Activated CD4-positive, alpha-beta T cell treated with anti-CD3 and anti-CD28 coated beads for 48 hours (primary cell): ENCODE measurements around the gene EXOC3.

ENCODE experiments used
- DNase-seq: peaks from one replicate; pipeline ENCODE4 v3.0.0-alpha.2; 2020

EXOC3 gene

DNA sequence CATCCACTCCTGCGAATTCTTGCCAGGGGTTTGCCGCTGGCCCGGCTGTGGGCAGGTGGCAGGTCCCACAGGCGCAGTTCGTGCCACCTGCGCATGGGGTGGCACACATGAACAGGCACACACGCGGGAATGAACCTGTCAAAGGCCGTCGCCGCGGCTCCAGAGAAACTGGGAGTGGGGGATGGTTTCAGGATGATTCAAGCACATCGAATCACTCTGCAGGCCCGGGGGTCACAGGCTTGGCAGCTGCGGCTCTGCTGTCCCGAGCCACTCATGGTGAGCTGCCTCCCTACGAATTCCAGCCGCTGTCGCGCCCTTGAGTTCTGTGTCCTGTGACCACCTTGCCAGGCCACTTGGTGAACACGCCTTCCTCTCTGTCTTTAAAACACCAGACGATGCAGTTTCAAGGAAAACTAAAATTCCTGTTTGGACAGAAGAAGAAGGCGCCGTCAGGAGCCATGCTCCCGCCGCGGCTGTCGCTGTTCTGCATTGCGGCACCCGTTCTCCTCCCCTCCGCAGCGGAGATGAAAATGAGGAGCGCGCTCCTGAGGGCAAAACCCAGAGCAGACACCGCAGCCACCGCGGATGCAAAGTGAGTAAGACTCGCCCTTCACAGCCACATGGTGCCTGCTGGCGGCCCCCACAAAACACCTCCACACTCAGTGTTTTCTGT is 15.4 kb upstream of the EXOC3 start:
- no peak for DNase-seq

DNA sequence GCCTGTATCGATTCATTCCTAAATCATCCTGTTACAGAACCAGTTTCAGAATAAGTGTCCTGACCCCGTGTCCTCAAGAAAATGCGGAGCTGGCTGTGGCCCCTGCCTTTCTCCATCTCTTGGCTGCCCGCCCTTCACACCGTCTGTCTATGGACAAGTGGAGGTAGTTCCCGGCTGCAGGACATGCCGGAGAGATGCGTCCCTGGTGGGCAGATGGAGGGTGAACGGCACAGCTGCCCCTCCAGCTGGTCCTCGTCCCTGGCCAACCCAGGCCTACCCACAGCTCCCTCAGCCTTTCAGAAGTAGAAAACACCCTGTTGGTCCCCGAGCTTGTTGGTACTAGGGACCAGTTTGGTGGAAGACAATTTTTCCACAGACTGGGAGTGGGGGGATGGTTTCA is 14.8 kb upstream of the EXOC3 start:
- DNase-seq, result no peak

DNA sequence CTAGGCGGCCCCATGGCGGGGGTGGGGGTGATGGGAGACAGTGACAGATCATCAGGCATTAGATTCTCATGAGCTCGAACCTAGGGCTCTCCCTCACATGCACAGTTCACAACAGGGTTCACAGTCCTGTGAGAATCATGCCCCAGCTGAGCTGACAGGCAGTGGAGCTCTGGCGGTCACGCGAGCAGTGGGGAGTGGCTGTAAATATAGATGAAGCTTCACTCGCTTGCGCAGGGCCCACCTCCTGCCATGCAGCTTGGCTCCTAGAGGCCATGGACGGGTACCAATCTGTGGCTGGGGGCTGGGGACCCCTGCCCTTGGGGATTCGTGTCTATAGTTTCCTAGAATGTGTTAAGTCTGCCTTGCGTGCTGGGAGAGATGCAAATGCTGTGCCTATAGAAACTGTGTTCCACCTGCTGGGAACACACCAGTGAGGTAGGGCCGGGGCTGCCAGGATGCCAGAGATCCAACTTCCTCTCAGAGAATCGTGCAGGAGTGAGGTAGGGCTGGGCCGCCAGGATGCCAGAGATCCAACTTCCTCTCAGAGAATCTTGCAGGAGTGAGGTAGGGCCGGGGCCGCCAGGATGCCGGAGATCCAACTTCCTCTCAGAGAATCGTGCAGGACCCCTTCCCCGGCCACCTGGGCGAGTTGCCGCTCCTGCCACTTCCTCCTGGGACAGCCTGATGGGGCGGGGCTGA is 14.1 kb upstream of the EXOC3 start:
- no peak for DNase-seq

DNA sequence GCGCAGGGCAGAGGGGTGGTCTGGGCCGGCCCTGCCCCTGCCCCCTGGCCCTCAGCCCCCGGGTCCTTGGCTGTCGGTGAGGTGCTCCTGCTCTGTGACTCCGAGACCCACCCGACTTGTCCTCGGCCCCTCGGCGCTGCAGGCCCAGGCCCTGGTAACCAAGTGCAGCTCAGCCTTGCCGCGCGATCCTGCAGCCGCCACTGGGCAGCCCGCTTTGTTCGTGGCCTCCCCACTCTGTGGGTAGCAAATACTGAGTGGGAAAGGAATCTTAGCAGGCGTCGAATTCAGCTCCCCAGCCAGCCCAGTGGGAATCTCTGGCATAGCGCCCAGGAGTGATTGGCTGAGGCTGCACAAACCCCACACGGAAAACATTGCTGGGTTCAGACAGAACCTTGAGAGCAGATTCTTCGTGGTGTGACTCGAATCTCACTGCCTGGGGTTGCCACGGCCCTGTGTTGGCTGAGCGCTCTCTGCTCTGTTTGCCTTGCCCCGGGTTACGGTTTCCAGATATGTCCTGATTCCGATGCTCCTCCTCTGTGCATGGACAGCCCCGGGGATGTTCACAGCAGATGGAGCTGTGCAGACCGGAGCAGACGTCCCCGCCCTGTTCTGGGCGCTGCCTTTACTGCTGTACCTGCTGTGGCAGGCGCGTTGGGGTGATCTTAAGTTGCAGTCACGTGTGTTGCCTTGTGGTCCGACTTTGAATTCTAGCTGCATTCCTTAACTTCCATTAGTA is 13.4 kb upstream of the EXOC3 start:
- no peak for DNase-seq

- no peak for DNase-seq
Measured at GRCh38 chr5:430214-430925, 12.6 kb upstream of the EXOC3 start.

GRCh38 chr5:431001-431710 is 11.8 kb upstream of the EXOC3 start:
- DNase-seq, result peak; percentile 72

- DNase-seq, result no peak
Measured at GRCh38 chr5:431711-432050, 11.3 kb upstream of the EXOC3 start.

GRCh38 chr5:432201-432927 is 10.6 kb upstream of the EXOC3 start:
- DNase-seq, result no peak

DNA sequence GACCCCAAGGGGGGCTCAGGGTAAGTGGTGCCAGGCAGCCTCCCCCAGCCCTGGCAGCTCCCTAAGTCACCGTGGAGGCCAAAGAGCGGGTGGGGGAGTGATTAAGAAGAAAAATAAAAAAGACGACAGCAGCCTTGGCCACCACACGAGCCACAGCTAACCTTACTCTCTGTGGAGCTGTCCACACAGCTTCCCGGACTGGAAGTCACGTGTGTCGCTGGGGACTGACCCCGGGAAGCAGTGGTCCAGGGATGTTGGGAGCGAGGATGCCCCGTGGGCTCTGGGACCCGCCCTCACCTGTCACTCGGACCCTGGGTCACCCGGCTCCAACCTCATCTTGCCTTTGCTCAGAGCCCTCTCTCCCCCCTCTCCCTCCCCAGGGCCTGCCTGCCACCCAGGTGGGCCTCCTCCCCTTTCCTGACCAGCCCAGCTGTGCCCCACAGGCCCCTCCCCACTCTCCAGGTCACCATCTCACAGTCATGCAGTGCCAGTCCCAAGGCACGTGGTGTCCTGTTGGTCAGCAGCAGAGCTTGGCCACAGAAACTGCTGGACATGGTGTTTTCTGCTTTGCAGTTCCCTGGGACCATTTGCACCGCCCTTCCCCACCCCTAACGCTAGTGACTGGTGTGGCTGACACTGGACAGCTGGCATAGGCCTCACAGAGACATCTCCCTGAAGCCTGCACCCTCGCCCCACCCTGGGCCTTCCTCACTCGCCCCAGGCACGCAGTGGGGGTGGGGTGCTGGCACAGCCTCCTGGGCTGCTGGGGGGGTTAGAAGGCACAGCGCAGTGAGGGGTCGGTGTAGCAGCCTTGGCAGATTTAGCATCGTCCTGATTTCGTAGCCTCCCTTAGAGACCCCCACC is 9.8 kb upstream of the EXOC3 start:
- no peak for DNase-seq

- no peak for DNase-seq
Measured at GRCh38 chr5:433836-434235, 9.1 kb upstream of the EXOC3 start.

GRCh38 chr5:434443-435146 is 8.4 kb upstream of the EXOC3 start:
- DNase-seq, result no peak

DNA sequence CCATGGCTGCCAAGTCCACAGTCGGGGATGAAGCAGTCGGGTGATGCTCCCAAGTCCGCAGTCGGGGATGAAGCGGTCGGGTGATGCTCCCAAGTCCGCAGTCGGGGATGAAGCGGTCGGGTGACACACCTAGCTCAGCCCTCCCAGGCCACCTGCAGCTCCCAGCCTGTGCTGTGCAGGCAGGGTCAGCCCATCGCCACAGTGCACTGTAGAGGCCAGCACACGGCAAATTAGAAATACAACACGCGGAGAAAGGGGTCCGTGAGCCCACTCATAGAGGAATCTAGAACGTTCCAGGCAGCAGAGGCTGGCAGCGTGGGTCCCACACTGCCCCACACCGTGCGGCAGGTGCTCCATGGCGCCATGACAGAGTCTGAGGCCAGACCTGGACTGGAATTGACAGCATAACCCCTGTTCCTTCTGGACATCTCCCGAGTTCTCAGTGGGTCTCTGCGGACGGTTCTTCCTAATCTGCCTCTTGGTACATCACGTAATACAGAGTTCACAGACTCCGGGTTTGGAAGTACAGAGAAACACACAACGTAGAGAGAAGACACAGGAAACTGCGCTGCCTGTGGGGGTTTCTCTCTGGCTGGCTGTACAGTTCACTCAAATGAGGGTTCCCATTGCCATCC is 7.7 kb upstream of the EXOC3 start:
- no peak for DNase-seq

- DNase-seq, result no peak
Measured at GRCh38 chr5:435961-436640, 6.9 kb upstream of the EXOC3 start.

- no peak for DNase-seq
Measured at GRCh38 chr5:436641-436975, 6.4 kb upstream of the EXOC3 start.

DNA sequence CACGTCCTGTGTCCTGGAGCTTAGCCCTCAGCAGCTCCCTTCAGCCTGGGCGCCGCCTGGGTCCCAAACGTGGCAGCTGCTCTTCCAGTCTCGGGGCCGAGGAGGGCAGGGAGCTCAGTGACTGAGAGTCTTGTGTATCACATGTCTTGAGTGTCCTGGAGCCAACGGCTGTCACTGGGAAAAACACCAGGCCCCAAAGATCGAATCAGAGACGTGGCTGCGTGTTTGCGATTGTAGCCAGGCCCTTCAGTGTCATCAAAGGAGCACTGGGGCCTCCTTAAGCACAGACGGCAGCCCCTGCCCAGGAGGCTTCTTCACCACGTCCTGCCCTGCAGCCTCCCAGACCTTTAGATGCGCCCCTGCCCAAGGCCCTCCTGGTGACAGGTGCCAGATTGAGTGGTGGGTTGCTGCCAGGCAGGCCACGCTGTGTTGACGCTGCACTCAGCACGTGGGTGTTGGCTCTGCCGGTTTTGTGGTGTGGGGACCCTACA is 5.7 kb upstream of the EXOC3 start:
- no peak for DNase-seq

DNA sequence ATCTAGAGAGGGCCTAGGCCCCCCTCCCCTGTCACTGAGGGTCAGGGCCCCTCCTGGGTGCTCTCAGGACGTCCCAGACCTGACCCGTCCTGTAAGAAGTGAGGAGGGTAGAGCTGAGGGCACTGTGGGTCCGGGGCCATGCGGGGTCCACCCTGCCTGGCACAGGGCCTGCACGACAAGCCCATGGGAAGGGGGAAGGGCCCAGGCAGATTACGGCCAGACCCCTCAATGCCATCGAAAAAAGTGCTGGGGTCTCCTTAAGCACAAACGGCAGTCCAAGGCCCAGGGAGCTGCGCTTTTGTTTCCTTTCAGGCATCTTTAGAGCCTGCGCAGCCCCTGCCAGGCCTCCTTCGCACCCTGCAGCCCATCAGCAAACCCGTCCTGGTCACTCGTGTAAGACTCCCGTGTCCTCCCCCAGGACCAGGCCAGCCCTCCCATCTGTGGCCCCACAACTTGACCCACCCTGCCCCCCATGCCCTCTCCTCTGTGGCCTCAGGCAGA is 4.4 kb upstream of the EXOC3 start:
- no peak for DNase-seq

DNA sequence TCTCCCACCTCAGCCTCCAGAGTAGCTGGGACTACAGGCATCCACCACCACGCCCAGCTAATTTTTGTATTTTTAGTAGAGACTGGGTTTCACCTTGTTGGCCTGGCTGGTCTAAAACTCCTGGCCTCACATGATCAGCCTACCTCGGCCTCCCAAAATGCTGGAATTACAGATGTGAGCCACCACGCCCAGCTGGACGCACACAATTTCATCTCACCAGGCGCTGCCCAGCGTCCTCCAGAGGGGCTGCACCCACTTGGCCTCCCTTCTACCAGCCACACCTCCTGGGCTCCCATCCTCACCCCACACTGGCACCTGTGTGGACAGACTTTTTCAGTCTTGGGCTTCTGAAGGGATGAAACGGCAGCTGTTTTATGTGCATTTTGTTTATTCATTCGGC is 3.8 kb upstream of the EXOC3 start:
- no peak for DNase-seq

GRCh38 chr5:439636-440035 is 3.3 kb upstream of the EXOC3 start:
- no peak for DNase-seq
